ENCODE data around the gene SLC7A1.

The SLC7A1 gene

DNA sequence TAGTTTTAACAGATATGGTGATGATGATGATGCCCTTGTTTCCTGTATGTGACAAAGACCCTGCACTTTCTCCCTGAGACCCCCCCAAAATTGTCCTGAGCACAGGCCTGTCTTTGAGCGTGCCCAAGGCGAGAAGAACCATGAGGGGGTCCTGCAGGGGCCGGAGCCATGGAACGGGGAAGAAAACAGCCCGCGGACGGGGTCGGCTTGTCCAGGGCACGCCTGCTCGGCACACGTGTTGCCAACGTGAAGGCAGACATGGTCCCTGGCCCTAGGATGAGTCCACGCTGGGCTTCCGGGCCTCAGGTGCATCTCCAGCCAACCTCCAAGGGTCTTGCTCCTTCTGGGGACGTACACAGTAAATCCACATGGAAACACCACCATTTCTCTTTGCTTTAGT, 90.8 kb downstream of the SLC7A1 start:
- no peak for DNase-seq (ENCODE audit: low spot score)
- Histone ChIP-seq H3K27ac (replicated peaks; ENCODE audit: low read length) (no peak overlapping the region), H3K4me3 (ENCODE audit: low read length in 2 of 2) (no peak overlapping the region), H3K9me3 (replicated peaks in 1 of 2; ENCODE audit: control insufficient read depth in 2 of 2, insufficient read depth in 1 of 2, low read depth in 1 of 2, low read length in 2 of 2) (no peaks in the 10 kb centered on the region), H2BK120ac (ENCODE audit: low read depth, low read length) (no peak overlapping the region), H3K4ac (ENCODE audit: low read length) (no peak overlapping the region), H4K8ac (ENCODE audit: low read depth, low read length) (no peak overlapping the region), H3K27me3 (ENCODE audit: control insufficient read depth in 3 of 3, insufficient read depth in 3 of 3, low read depth in 1 of 3, low read length in 3 of 3) (no peaks in the 10 kb centered on the region), H3K4me1 (ENCODE audit: control insufficient read depth in 2 of 2, insufficient read depth in 1 of 2, low read depth in 1 of 2, low read length in 2 of 2) (peaks cover 0 to 1% of the 10 kb centered on the region in 2 donors), H2BK15ac (ENCODE audit: low read length) (no peak overlapping the region), H3K9ac (ENCODE audit: low read depth, low read length, poor library complexity) (no peak overlapping the region), H2AK5ac (ENCODE audit: low read depth, low read length) (no peak overlapping the region), H3K18ac (ENCODE audit: low read length) (no peak overlapping the region), H4K91ac (ENCODE audit: low read depth, low read length, poor library complexity) (no peak overlapping the region), H2BK12ac (ENCODE audit: low read length) (no peak overlapping the region), H3K23ac (ENCODE audit: low read depth, low read length, poor library complexity) (no peak overlapping the region), H3K14ac (ENCODE audit: low read length) (no peak overlapping the region), H2BK5ac (ENCODE audit: low read length) (no peak overlapping the region), H3K4me2 (ENCODE audit: insufficient read depth, low read length, poor library complexity, severe bottlenecking) (no peak overlapping the region), H3K36me3 (replicated peaks in 1 of 2; ENCODE audit: control insufficient read depth in 2 of 2, insufficient read depth in 2 of 2, low read length in 2 of 2) (no peaks in the 10 kb centered on the region), H2AFZ (ENCODE audit: low read length) (no peak overlapping the region), H3K79me1 (ENCODE audit: low read depth, low read length) (no peaks in the 10 kb centered on the region)
- WGBS, 2 donors (ENCODE audit: extremely low coverage in 2 of 2, insufficient read length in 2 of 2, insufficient replicate concordance in 1 of 2) = no CpG with 5 or more reads among the region's 15 CpGs

- no peak overlapping the region for H2BK12ac ChIP-seq (ENCODE audit: low read length)
- H2AK5ac ChIP-seq (ENCODE audit: low read depth, low read length) = no peak overlapping the region
- no peak for DNase-seq (ENCODE audit: low spot score)
- H2BK15ac ChIP-seq (ENCODE audit: low read length) = no peak overlapping the region
- peaks cover 0 to 3% (median 0%) of the 10 kb centered on the region in 3 experiments for H3K27me3 ChIP-seq (ENCODE audit: control insufficient read depth in 3 of 3, insufficient read depth in 3 of 3, low read depth in 1 of 3, low read length in 3 of 3)
- H3K14ac ChIP-seq (ENCODE audit: low read length) = no peak overlapping the region
- H3K23ac ChIP-seq (ENCODE audit: low read depth, low read length, poor library complexity) = no peak overlapping the region
- no peak overlapping the region for H4K91ac ChIP-seq (ENCODE audit: low read depth, low read length, poor library complexity)
- no peaks in the 10 kb centered on the region for H3K9me3 ChIP-seq (replicated peaks in 1 of 2; ENCODE audit: control insufficient read depth in 2 of 2, insufficient read depth in 1 of 2, low read depth in 1 of 2, low read length in 2 of 2)
- no peak overlapping the region for H3K27ac ChIP-seq (replicated peaks; ENCODE audit: low read length)
- no peak overlapping the region for H4K8ac ChIP-seq (ENCODE audit: low read depth, low read length)
- no peaks in the 10 kb centered on the region for H3K36me3 ChIP-seq (replicated peaks in 1 of 2; ENCODE audit: control insufficient read depth in 2 of 2, insufficient read depth in 2 of 2, low read length in 2 of 2)
- H3K4me3 ChIP-seq (ENCODE audit: low read length in 2 of 2) = no peak overlapping the region
- no peak overlapping the region for H3K4ac ChIP-seq (ENCODE audit: low read length)
- H2AFZ ChIP-seq (ENCODE audit: low read length) = no peak overlapping the region
- H2BK5ac ChIP-seq (ENCODE audit: low read length) = no peak overlapping the region
- H2BK120ac ChIP-seq (ENCODE audit: low read depth, low read length) = no peak overlapping the region
- H3K79me1 ChIP-seq (ENCODE audit: low read depth, low read length) = no peaks in the 10 kb centered on the region
- no peak overlapping the region for H3K4me2 ChIP-seq (ENCODE audit: insufficient read depth, low read length, poor library complexity, severe bottlenecking)
- H3K4me1 ChIP-seq (ENCODE audit: control insufficient read depth in 2 of 2, insufficient read depth in 1 of 2, low read depth in 1 of 2, low read length in 2 of 2) = peaks cover 0 to 1% of the 10 kb centered on the region in 2 donors
- no CpG with 5 or more reads among the region's 32 CpGs for WGBS, 2 donors (ENCODE audit: extremely low coverage in 2 of 2, insufficient read length in 2 of 2, insufficient replicate concordance in 1 of 2)
- H3K9ac ChIP-seq (ENCODE audit: low read depth, low read length, poor library complexity) = no peak overlapping the region
- H3K18ac ChIP-seq (ENCODE audit: low read length) = peak overlapping the region; percentile 20
Measured at GRCh38 chr13:29503041-29503837, 92.2 kb downstream of the SLC7A1 start.

- Histone ChIP-seq H3K27ac (replicated peaks; ENCODE audit: low read length) (no peak overlapping the region), H3K27me3 (ENCODE audit: control insufficient read depth in 3 of 3, insufficient read depth in 3 of 3, low read depth in 1 of 3, low read length in 3 of 3) (peaks cover 0 to 5% (median 0%) of the 10 kb centered on the region in 3 experiments), H2BK15ac (ENCODE audit: low read length) (no peak overlapping the region), H3K23ac (ENCODE audit: low read depth, low read length, poor library complexity) (no peak overlapping the region), H3K4me1 (ENCODE audit: control insufficient read depth in 2 of 2, insufficient read depth in 1 of 2, low read depth in 1 of 2, low read length in 2 of 2) (peaks cover under 1 to 2% of the 10 kb centered on the region in 2 donors), H4K8ac (ENCODE audit: low read depth, low read length) (no peak overlapping the region), H3K9ac (ENCODE audit: low read depth, low read length, poor library complexity) (no peak overlapping the region), H2AK5ac (ENCODE audit: low read depth, low read length) (no peak overlapping the region), H2AFZ (ENCODE audit: low read length) (no peak overlapping the region), H3K79me1 (ENCODE audit: low read depth, low read length) (no peaks in the 10 kb centered on the region), H3K9me3 (replicated peaks in 1 of 2; ENCODE audit: control insufficient read depth in 2 of 2, insufficient read depth in 1 of 2, low read depth in 1 of 2, low read length in 2 of 2) (no peaks in the 10 kb centered on the region), H3K4me3 (ENCODE audit: low read length in 2 of 2) (no peak overlapping the region), H2BK12ac (ENCODE audit: low read length) (no peak overlapping the region), H3K36me3 (replicated peaks in 1 of 2; ENCODE audit: control insufficient read depth in 2 of 2, insufficient read depth in 2 of 2, low read length in 2 of 2) (no peaks in the 10 kb centered on the region), H3K4ac (ENCODE audit: low read length) (no peak overlapping the region), H4K91ac (ENCODE audit: low read depth, low read length, poor library complexity) (no peak overlapping the region), H2BK120ac (ENCODE audit: low read depth, low read length) (no peak overlapping the region), H3K18ac (ENCODE audit: low read length) (no peak overlapping the region), H2BK5ac (ENCODE audit: low read length) (no peak overlapping the region), H3K4me2 (ENCODE audit: insufficient read depth, low read length, poor library complexity, severe bottlenecking) (no peak overlapping the region), H3K14ac (ENCODE audit: low read length) (no peak overlapping the region)
- WGBS, 2 donors (ENCODE audit: extremely low coverage in 2 of 2, insufficient read length in 2 of 2, insufficient replicate concordance in 1 of 2) = no CpG with 5 or more reads among the region's 13 CpGs
- no peak for DNase-seq (ENCODE audit: low spot score)
Measured at GRCh38 chr13:29502391-29503008, 93.0 kb downstream of the SLC7A1 start.

DNA sequence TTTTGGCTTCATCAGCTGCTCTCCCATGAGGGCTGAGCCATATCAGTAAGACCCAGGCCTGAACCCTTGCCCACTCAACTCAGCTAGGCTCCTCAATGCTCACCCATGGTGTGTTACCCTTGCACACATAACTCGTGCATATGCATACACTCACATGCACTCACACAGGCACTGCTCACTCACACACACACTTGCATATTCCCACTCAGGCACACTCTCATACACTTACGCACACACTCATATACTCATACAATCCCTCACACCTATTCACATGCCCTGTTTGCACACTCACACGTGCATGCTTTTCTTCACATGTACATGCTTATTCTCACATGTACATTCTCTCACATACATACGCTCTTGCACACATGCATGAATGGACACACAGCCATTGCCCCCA, 93.8 kb downstream of the SLC7A1 start:
- Histone ChIP-seq H2AK5ac (ENCODE audit: low read depth, low read length) (no peak overlapping the region), H4K91ac (ENCODE audit: low read depth, low read length, poor library complexity) (no peak overlapping the region), H3K4me2 (ENCODE audit: insufficient read depth, low read length, poor library complexity, severe bottlenecking) (no peak overlapping the region), H3K27ac (replicated peaks; ENCODE audit: low read length) (no peak overlapping the region), H3K14ac (ENCODE audit: low read length) (no peak overlapping the region), H2BK120ac (ENCODE audit: low read depth, low read length) (no peak overlapping the region), H3K18ac (ENCODE audit: low read length) (no peak overlapping the region), H4K8ac (ENCODE audit: low read depth, low read length) (no peak overlapping the region), H3K27me3 (ENCODE audit: control insufficient read depth in 3 of 3, insufficient read depth in 3 of 3, low read depth in 1 of 3, low read length in 3 of 3) (peaks cover 0 to 5% (median 0%) of the 10 kb centered on the region in 3 experiments), H3K23ac (ENCODE audit: low read depth, low read length, poor library complexity) (no peak overlapping the region), H3K9me3 (replicated peaks in 1 of 2; ENCODE audit: control insufficient read depth in 2 of 2, insufficient read depth in 1 of 2, low read depth in 1 of 2, low read length in 2 of 2) (no peaks in the 10 kb centered on the region), H3K36me3 (replicated peaks in 1 of 2; ENCODE audit: control insufficient read depth in 2 of 2, insufficient read depth in 2 of 2, low read length in 2 of 2) (no peaks in the 10 kb centered on the region), H2AFZ (ENCODE audit: low read length) (no peak overlapping the region), H3K79me1 (ENCODE audit: low read depth, low read length) (no peaks in the 10 kb centered on the region), H3K4ac (ENCODE audit: low read length) (no peak overlapping the region), H3K4me1 (ENCODE audit: control insufficient read depth in 2 of 2, insufficient read depth in 1 of 2, low read depth in 1 of 2, low read length in 2 of 2) (peaks cover 8 to 9% of the 10 kb centered on the region in 2 donors), H2BK5ac (ENCODE audit: low read length) (no peak overlapping the region), H2BK12ac (ENCODE audit: low read length) (no peak overlapping the region), H3K4me3 (ENCODE audit: low read length in 2 of 2) (no peak overlapping the region), H2BK15ac (ENCODE audit: low read length) (no peak overlapping the region), H3K9ac (ENCODE audit: low read depth, low read length, poor library complexity) (no peak overlapping the region)
- WGBS, 2 donors (ENCODE audit: extremely low coverage in 2 of 2, insufficient read length in 2 of 2, insufficient replicate concordance in 1 of 2) = 100% methylated on average over 1 of the region's 4 CpGs
- no peak for DNase-seq (ENCODE audit: low spot score)
